Breast epithelium (tissue), 4 donors: ENCODE data around the gene PPP1R2. TPM values are rescaled to one million over a fixed set of nuclear protein-coding genes. Genes with fewer than 3 reads are reported as not detected.
"Not testable (repeated sequence)": the region's sequence is repeated elsewhere in the genome, so short reads cannot be mapped to it uniquely, and the experiment has no call there.

ENCODE experiments used
- DNase-seq, 2 donors: peaks; one replicate each; pipeline ENCODE4 v3.0.0-alpha.2; 2019; ENCODE audit warnings: low spot score in 2 of 2
- H3K27ac ChIP-seq, 2 donors: fragments of 200-600 bp; sonication (generic) in 1 of 2; one replicate each; pipeline ENCODE4 v1.5.1; 2016 to 2019; ENCODE audit warnings: mild to moderate bottlenecking in 1 of 2
- H3K27me3 ChIP-seq, 2 donors: fragments of 200-600 bp; sonication (generic) in 1 of 2; one replicate each; pipeline versions ENCODE4 v1.5.1 to v1.6.0; 2017 to 2019; ENCODE audit warnings: control low read depth in 1 of 2, mild to moderate bottlenecking in 1 of 2
- H3K36me3 ChIP-seq: fragments of 200-600 bp; one replicate; pipeline ENCODE4 v1.5.1; 2019
- H3K4me1 ChIP-seq, 2 donors: fragments of 200-600 bp; sonication (generic); one replicate each; pipeline ENCODE4 v1.5.1; 2016 to 2019; ENCODE audit warnings: control low read depth in 1 of 2
- H3K4me3 ChIP-seq, 3 donors: fragments of 200-600 bp; sonication (generic); 1 replicate in 2 of 3; 2 replicates in 1 of 3; pipeline ENCODE4 v1.5.1; 2016 to 2019; ENCODE audit warnings: mild to moderate bottlenecking in 3 of 3, moderate library complexity in 2 of 3
- H3K9me3 ChIP-seq, 2 donors: fragments of 200-600 bp; sonication (generic) in 1 of 2; one replicate each; pipeline ENCODE4 v1.5.1; 2016 to 2019; ENCODE audit warnings: control low read depth in 1 of 2
- CTCF ChIP-seq, 3 donors: fragments of 450-650 bp; IDR thresholded peaks; one replicate each; pipeline ENCODE4 v1.5.1; 2016 to 2017; ENCODE audit warnings: antibody characterized with exemption in 3 of 3, mild to moderate bottlenecking in 3 of 3, moderate library complexity in 3 of 3
- POLR2A ChIP-seq: fragments of 450-650 bp; IDR thresholded peaks from one replicate; pipeline ENCODE4 v1.6.1; 2016; ENCODE audit warnings: antibody characterized with exemption, mild to moderate bottlenecking, moderate library complexity
- POLR2AphosphoS5 ChIP-seq, 3 donors: sonication (generic); formaldehyde crosslinking; IDR thresholded peaks; one replicate each; pipeline ENCODE4 v1.6.1; 2017; ENCODE audit warnings: antibody characterized with exemption in 3 of 3
- intact Hi-C: fragments of 100-400 bp; cut with DNase I; formaldehyde crosslinking; loops from one replicate; pipeline ENCODE4 v1.15.1; 2023; ENCODE audit warnings: low total_unique reads
- total RNA-seq, 3 donors: library from RNA; depleted of rRNA; stranded (reverse); fragments of >200 nt; gene quantifications; one replicate each; pipeline ENCODE4 v1.1.0, GENCODE V29; 2016

PPP1R2 gene
- total RNA-seq, 3 donors from 2014 or later: 44.8 to 65.7 (median 61.6) TPM

- TF ChIP-seq POLR2AphosphoS5 (IDR thresholded peaks at IDR 0.05) (no peak), CTCF (IDR thresholded peaks at IDR 0.05) (no peak), POLR2A (no peak)
- Histone ChIP-seq H3K36me3 (no peaks in the 10 kb centered on the region), H3K4me3 (no peak overlapping the region), H3K9me3 (no peaks in the 10 kb centered on the region), H3K27ac (no peak overlapping the region), H3K4me1 (no peaks in the 10 kb centered on the region), H3K27me3 (no peaks in the 10 kb centered on the region)
- no peak for DNase-seq
- intact Hi-C loops: loop anchor here (10.0 kb wide), 1 partner anchor 842 kb away; the partner anchor contains the start of gene FAM43A
Observed at GRCh38 chr3:195526492-195526891, 16.6 kb downstream of the PPP1R2 start.

GRCh38 chr3:195524171-195524896 is 18.8 kb downstream of the PPP1R2 start:
- Histone ChIP-seq H3K4me3 (no peak overlapping the region), H3K9me3 (no peaks in the 10 kb centered on the region), H3K4me1 (no peaks in the 10 kb centered on the region), H3K27ac (no peak overlapping the region), H3K36me3 (no peaks in the 10 kb centered on the region), H3K27me3 (no peaks in the 10 kb centered on the region)
- TF ChIP-seq POLR2A (no peak), CTCF (IDR thresholded peaks at IDR 0.05) (no peak), POLR2AphosphoS5 (IDR thresholded peaks at IDR 0.05) (no peak)
- DNase-seq: no peak
- intact Hi-C loops: loop anchor here (10.0 kb wide), 1 partner anchor 840 kb away; the partner anchor contains the start of gene FAM43A

- no peak overlapping the region for H3K27ac ChIP-seq
- H3K36me3 ChIP-seq: no peaks in the 10 kb centered on the region
- H3K9me3 ChIP-seq: no peaks in the 10 kb centered on the region
- TF ChIP-seq CTCF (IDR thresholded peaks at IDR 0.05) (peak; percentile 81 to 88 (median 81)), POLR2AphosphoS5 (IDR thresholded peaks at IDR 0.05) (no peak), POLR2A (no peak)
- no peaks in the 10 kb centered on the region for H3K27me3 ChIP-seq
- intact Hi-C loops: loop anchor here (10.0 kb wide), 1 partner anchor 838 kb away; the partner anchor contains the start of gene FAM43A
- no peak for DNase-seq
- no peak overlapping the region for H3K4me3 ChIP-seq
- H3K4me1 ChIP-seq: no peaks in the 10 kb centered on the region
Observed at GRCh38 chr3:195522254-195523023, 20.7 kb downstream of the PPP1R2 start.

GRCh38 chr3:195517030-195517429 is 26.1 kb downstream of the PPP1R2 start:
- intact Hi-C loops: no loop called here
- Histone ChIP-seq H3K27me3 (no peaks in the 10 kb centered on the region), H3K9me3 (no peaks in the 10 kb centered on the region), H3K36me3 (no peaks in the 10 kb centered on the region), H3K27ac (no peak overlapping the region), H3K4me1 (no peaks in the 10 kb centered on the region), H3K4me3 (no peak overlapping the region)
- no peak for DNase-seq
- TF ChIP-seq CTCF (IDR thresholded peaks at IDR 0.05) (no peak), POLR2AphosphoS5 (IDR thresholded peaks at IDR 0.05) (no peak), POLR2A (no peak)

- H3K36me3 ChIP-seq, DNase-seq, intact Hi-C loops: not testable (repeated sequence)
Observed at GRCh38 chr3:195514610-195515235, 28.4 kb downstream of the PPP1R2 start.

More at GRCh38 chr3:195514610-195515235, 28.4 kb downstream of the PPP1R2 start:
- not testable (repeated sequence) for H3K27ac ChIP-seq, H3K4me1 ChIP-seq, H3K9me3 ChIP-seq, H3K27me3 ChIP-seq, H3K4me3 ChIP-seq
